Lower lobe of right lung (tissue), 2 donors: Measurements from ENCODE around the gene RAPH1. TPM values are rescaled to one million over a fixed set of nuclear protein-coding genes. Genes with fewer than 3 reads are reported as not detected.

Experiments used
- ATAC-seq, 2 donors: fragments of 200-7000 bp; cut with Tn5 transposase; one replicate each; pipeline ENCODE4 v1.9.1; 2020 to 2022; ENCODE audit warnings: mild to moderate bottlenecking in 2 of 2, moderate library complexity in 2 of 2
- DNase-seq: peaks from one replicate; pipeline ENCODE4 v3.0.0-alpha.2; 2020
- H3K27ac ChIP-seq: fragments of 200-600 bp; one replicate; pipeline ENCODE4 v1.8.0; 2022
- H3K27me3 ChIP-seq: fragments of 200-600 bp; one replicate; pipeline ENCODE4 v1.8.0; 2022; ENCODE audit warnings: low read depth
- H3K36me3 ChIP-seq: fragments of 200-600 bp; one replicate; pipeline ENCODE4 v1.8.0; 2022; ENCODE audit warnings: mild to moderate bottlenecking
- H3K4me1 ChIP-seq: fragments of 200-600 bp; one replicate; pipeline ENCODE4 v1.8.0; 2022
- H3K4me3 ChIP-seq: fragments of 200-600 bp; one replicate; pipeline ENCODE4 v1.8.0; 2022; ENCODE audit warnings: mild to moderate bottlenecking
- H3K9me3 ChIP-seq: fragments of 200-600 bp; one replicate; pipeline ENCODE4 v1.8.0; 2022
- CTCF ChIP-seq: fragments of 200-600 bp; IDR thresholded peaks from one replicate; pipeline ENCODE4 v1.8.0; 2022; ENCODE audit warnings: antibody characterized with exemption, mild to moderate bottlenecking
- intact Hi-C: fragments of 100-400 bp; cut with DNase I; formaldehyde crosslinking; loops from one replicate; pipeline ENCODE4 v1.11.0; 2022
- total RNA-seq: library from RNA; stranded (reverse); fragmentation: NEBNext Ultra II Directional; extraction: Animal tissue kit (Norgen Biotek cat#: 25700); gene quantifications from one replicate; pipeline ENCODE4 v1.2.1, GENCODE V29; 2021
- donor health status: DM: no; HTN: yes; CAD: no; lungs with severe emphysema.

Gene RAPH1
- total RNA-seq, 1 donor from 2014 or later: 63.8 TPM

- intact Hi-C loops: no loop called here
- TF ChIP-seq CTCF: no peak
- no peak overlapping the region for H3K4me3 ChIP-seq
- DNase-seq (no peak), ATAC-seq (no peak)
- H3K27me3 ChIP-seq: no peaks in the 10 kb centered on the region
- H3K27ac ChIP-seq: no peak overlapping the region
- no peaks in the 10 kb centered on the region for H3K9me3 ChIP-seq
- H3K4me1 ChIP-seq: no peaks in the 10 kb centered on the region
- H3K36me3 ChIP-seq: no peaks in the 10 kb centered on the region
Measured at GRCh38 chr2:203354966-203355365, 180.1 kb downstream of the RAPH1 start.

GRCh38 chr2:203352604-203353255 lies 182.4 kb downstream of the RAPH1 start:
- no peak overlapping the region for H3K27ac ChIP-seq
- intact Hi-C loops: no loop called here
- no peaks in the 10 kb centered on the region for H3K27me3 ChIP-seq
- H3K4me3 ChIP-seq: no peak overlapping the region
- no peaks in the 10 kb centered on the region for H3K4me1 ChIP-seq
- no peak for DNase-seq
- no peak for TF ChIP-seq CTCF
- H3K36me3 ChIP-seq: no peaks in the 10 kb centered on the region
- no peaks in the 10 kb centered on the region for H3K9me3 ChIP-seq
- peak in 1 of 2 donors; percentile 46 for ATAC-seq

DNA sequence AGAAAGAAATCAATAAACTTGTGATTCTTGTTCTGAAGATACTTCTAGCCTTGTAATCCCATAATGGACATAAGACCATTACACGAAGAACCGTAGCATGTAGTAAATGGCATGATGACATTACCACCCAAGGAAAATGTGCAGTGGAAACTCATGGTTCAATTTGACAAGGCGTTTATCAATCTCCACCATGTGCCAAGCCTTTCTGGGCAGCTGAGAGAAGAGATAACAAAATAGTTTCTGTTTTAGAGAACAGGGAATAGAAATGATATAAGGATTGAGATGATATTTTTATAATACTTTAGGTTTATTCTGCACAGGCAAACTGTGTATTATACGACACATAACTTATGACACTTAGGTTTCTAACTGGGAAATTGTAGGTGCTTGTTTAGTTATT lies 187.7 kb downstream of the RAPH1 start:
- DNase-seq: no peak
- H3K36me3 ChIP-seq: no peaks in the 10 kb centered on the region
- H3K9me3 ChIP-seq: no peaks in the 10 kb centered on the region
- TF ChIP-seq CTCF: no peak
- no peak for ATAC-seq
- H3K4me1 ChIP-seq: no peaks in the 10 kb centered on the region
- H3K27me3 ChIP-seq: no peaks in the 10 kb centered on the region
- intact Hi-C loops: no loop called here
- no peak overlapping the region for H3K27ac ChIP-seq
- no peak overlapping the region for H3K4me3 ChIP-seq

DNA sequence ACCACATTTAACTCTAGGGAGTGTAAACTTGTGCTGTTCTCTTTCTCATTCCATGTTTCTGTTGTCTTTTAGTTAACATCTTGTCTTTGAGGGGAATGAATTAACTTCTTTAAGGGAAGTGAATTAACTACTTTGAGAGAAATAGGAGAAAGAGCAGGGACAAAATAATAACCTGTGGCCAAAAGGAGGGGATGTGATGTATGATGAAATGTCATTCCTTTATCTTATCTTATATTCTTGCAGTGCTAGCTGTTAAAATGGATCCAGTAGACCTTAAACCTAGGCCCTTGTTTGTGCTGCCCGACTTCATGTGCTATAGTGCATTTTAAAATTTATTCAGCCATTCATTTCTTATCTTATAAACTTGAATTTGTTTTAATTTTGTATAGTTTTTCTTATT lies 188.5 kb downstream of the RAPH1 start:
- no peaks in the 10 kb centered on the region for H3K9me3 ChIP-seq
- no peak for TF ChIP-seq CTCF
- ATAC-seq (no peak), DNase-seq (no peak)
- no peak overlapping the region for H3K4me3 ChIP-seq
- intact Hi-C loops: no loop called here
- peaks cover 1% of the 10 kb centered on the region for H3K4me1 ChIP-seq
- H3K36me3 ChIP-seq: no peaks in the 10 kb centered on the region
- no peaks in the 10 kb centered on the region for H3K27me3 ChIP-seq
- no peak overlapping the region for H3K27ac ChIP-seq

GRCh38 chr2:203344667-203345066 lies 190.4 kb downstream of the RAPH1 start:
- DNase-seq (no peak), ATAC-seq (no peak)

More at GRCh38 chr2:203344667-203345066, 190.4 kb downstream of the RAPH1 start:
- Histone ChIP-seq H3K4me1 (peaks cover 13% of the 10 kb centered on the region), H3K4me3 (no peak overlapping the region), H3K9me3 (no peaks in the 10 kb centered on the region), H3K36me3 (no peaks in the 10 kb centered on the region), H3K27me3 (no peaks in the 10 kb centered on the region), H3K27ac (no peak overlapping the region)
- intact Hi-C loops: no loop called here
- no peak for TF ChIP-seq CTCF

Other genes starting within 250 kb of the RAPH1 start
- gene ABI2, start 206.9 kb downstream of the RAPH1 start, total RNA-seq: 48.8 TPM
- 2.2 TPM for gene CD28, start 171.3 kb upstream of the RAPH1 start, total RNA-seq